H1 (cell line): ENCODE data around the gene FEV. TPM values are rescaled to one million over a fixed set of nuclear protein-coding genes. Genes with fewer than 3 reads are reported as not detected.

Experiments used
- CTCF ChIA-PET: fragments of 300-600 bp; sonication (Branson Sonifier 250); formaldehyde crosslinking; loops from one replicate; lab custom pipeline; 2021; ENCODE audit not compliant: partially characterized antibody; lab: Charles Lee
- POLR2A ChIA-PET: fragments of 300-600 bp; sonication (Branson Sonifier 250); formaldehyde crosslinking; loops from one replicate; lab custom pipeline; 2021; ENCODE audit warnings: inconsistent platforms; ENCODE audit not compliant: partially characterized antibody; lab: Charles Lee
- DNase-seq, 2 experiments: peaks; one replicate each; pipeline versions ENCODE4 v3.0.0 to v3.0.0-alpha.2; 2010 to 2022; ENCODE audit warnings: low spot score in 2 of 2, low read depth in 1 of 2, mixed read lengths in 1 of 2
- FAIRE-seq: peaks from 2 replicates; lab custom pipeline; 2011; peaks lifted over from hg19 to GRCh38; lab: Jason Lieb, UNC
- H2AFZ ChIP-seq: 2 replicates; pipeline ENCODE4 v1.8.1; 2012; ENCODE audit warnings: low read length, inconsistent platforms
- H2AK5ac ChIP-seq: 2 replicates; pipeline ENCODE4 v1.6.1; 2013; ENCODE audit warnings: low read depth, low read length
- H2BK120ac ChIP-seq: replicated peaks from 2 replicates; pipeline ENCODE3; 2013; ENCODE audit warnings: low read depth, low read length, inconsistent platforms
- H2BK12ac ChIP-seq: 2 replicates; pipeline ENCODE4 v1.6.1; 2013; ENCODE audit warnings: low read depth, low read length
- H2BK15ac ChIP-seq: 2 replicates; pipeline ENCODE4 v1.6.1; 2013; ENCODE audit warnings: low read length
- H2BK20ac ChIP-seq: 2 replicates; pipeline ENCODE4 v1.6.1; 2013; ENCODE audit warnings: low read length
- H2BK5ac ChIP-seq: 2 replicates; pipeline ENCODE4 v1.6.1; 2013; ENCODE audit warnings: low read depth, low read length
- H3K14ac ChIP-seq: 2 replicates; pipeline ENCODE4 v1.6.1; 2013; ENCODE audit warnings: inconsistent platforms; ENCODE audit not compliant: insufficient read length
- H3K18ac ChIP-seq: 2 replicates; pipeline ENCODE4 v1.6.1; 2013; ENCODE audit warnings: low read length; ENCODE audit errors: extremely low read depth
- H3K23ac ChIP-seq: 2 replicates; pipeline ENCODE4 v1.6.1; 2013; ENCODE audit warnings: inconsistent platforms; ENCODE audit not compliant: insufficient read length
- H3K23me2 ChIP-seq: 2 replicates; pipeline ENCODE4 v1.6.1; 2013; ENCODE audit warnings: low read depth, low read length
- H3K27ac ChIP-seq: 2 replicates; pipeline ENCODE4 v1.6.1; 2011; ENCODE audit warnings: low read depth, low read length, inconsistent platforms
- H3K27me3 ChIP-seq, 4 experiments: replicated peaks in 1 of 4; 1 replicate in 1 of 4; 2 replicates in 3 of 4; pipeline versions ENCODE4 v1.6.1 to v1.8.1; 2011 to 2013; ENCODE audit warnings: low read length in 3 of 4, mild to moderate bottlenecking in 3 of 4, inconsistent platforms in 2 of 4, mixed read lengths in 2 of 4, moderate library complexity in 1 of 4; ENCODE audit not compliant: control insufficient read depth in 3 of 4, insufficient read depth in 3 of 4; ENCODE audit errors: extremely low read depth in 1 of 4
- H3K36me3 ChIP-seq, 4 experiments: 2 replicates each; pipeline versions ENCODE4 v1.6.1 to v1.8.1; 2011 to 2013; ENCODE audit warnings: mild to moderate bottlenecking in 4 of 4, low read length in 3 of 4, moderate library complexity in 2 of 4, control low read depth in 1 of 4, inconsistent platforms in 1 of 4; ENCODE audit not compliant: insufficient read depth in 4 of 4, control insufficient read depth in 2 of 4
- H3K4ac ChIP-seq: replicated peaks from 2 replicates; pipeline ENCODE3; 2013; ENCODE audit warnings: low read length, low read depth, mixed read lengths, inconsistent platforms; ENCODE audit not compliant: insufficient read length
- H3K4me1 ChIP-seq, 4 experiments: replicated peaks in 1 of 4; 1 replicate in 1 of 4; 2 replicates in 3 of 4; pipeline versions ENCODE4 v1.6.1 to v1.8.1; 2011 to 2013; ENCODE audit warnings: low read length in 3 of 4, inconsistent platforms in 2 of 4, mixed read lengths in 1 of 4; ENCODE audit not compliant: insufficient read depth in 4 of 4, control insufficient read depth in 3 of 4
- H3K4me2 ChIP-seq, 2 experiments: 2 replicates each; pipeline versions ENCODE4 v1.6.1 to v1.8.1; 2011 to 2013; ENCODE audit warnings: low read depth in 2 of 2, low read length in 2 of 2, control low read depth in 1 of 2, inconsistent platforms in 1 of 2, mild to moderate bottlenecking in 1 of 2; ENCODE audit not compliant: insufficient read depth in 1 of 2
- H3K4me3 ChIP-seq, 4 experiments: fragments of 200-600, 300-600 bp in 1 of 4; sonication (generic), shearing (Covaris generic), sonication (Bioruptor Twin) in 1 of 4; 2 replicates each; pipeline versions ENCODE4 v1.5.1 to v1.8.1; 2011 to 2016; ENCODE audit warnings: low read length in 4 of 4, low read depth in 3 of 4, control low read depth in 2 of 4, inconsistent platforms in 2 of 4, mild to moderate bottlenecking in 2 of 4, mixed read lengths in 1 of 4, moderate library complexity in 1 of 4; ENCODE audit not compliant: insufficient read depth in 2 of 4; ENCODE audit errors: extremely low read depth in 1 of 4
- H3K56ac ChIP-seq: replicated peaks from 2 replicates; pipeline ENCODE3; 2013; ENCODE audit warnings: low read depth, mild to moderate bottlenecking, mixed read lengths, low read length, inconsistent platforms; ENCODE audit not compliant: insufficient read length
- H3K79me1 ChIP-seq: 2 replicates; pipeline ENCODE4 v1.6.1; 2013; ENCODE audit warnings: low read depth, low read length, control low read depth
- H3K79me2 ChIP-seq, 2 experiments: 2 replicates each; pipeline versions ENCODE4 v1.6.1 to v1.8.1; 2012 to 2013; ENCODE audit warnings: low read length in 2 of 2, mild to moderate bottlenecking in 2 of 2, inconsistent platforms in 1 of 2; ENCODE audit not compliant: insufficient read depth in 2 of 2, control insufficient read depth in 1 of 2
- H3K9ac ChIP-seq, 4 experiments: replicated peaks in 1 of 4; 1 replicate in 1 of 4; 2 replicates in 3 of 4; pipeline versions ENCODE4 v1.6.1 to v1.8.1; 2011 to 2013; ENCODE audit warnings: low read depth in 3 of 4, low read length in 3 of 4, control low read depth in 2 of 4, mild to moderate bottlenecking in 2 of 4, moderate library complexity in 2 of 4, inconsistent platforms in 1 of 4; ENCODE audit errors: extremely low read depth in 1 of 4
- H3K9me3 ChIP-seq, 2 experiments: 2 replicates each; pipeline versions ENCODE4 v1.6.1 to v1.8.1; 2012 to 2013; ENCODE audit warnings: mild to moderate bottlenecking in 2 of 2, moderate library complexity in 2 of 2, control low read depth in 1 of 2, inconsistent platforms in 1 of 2, low read depth in 1 of 2, low read length in 1 of 2, mixed read lengths in 1 of 2; ENCODE audit not compliant: insufficient read depth in 2 of 2
- H4K20me1 ChIP-seq, 2 experiments: replicated peaks in 1 of 2; 2 replicates each; pipeline versions ENCODE3 to v1.8.1; 2011 to 2013; ENCODE audit warnings: inconsistent platforms in 2 of 2, low read length in 2 of 2, mild to moderate bottlenecking in 1 of 2; ENCODE audit not compliant: insufficient read depth in 2 of 2, control insufficient read depth in 1 of 2
- H4K5ac ChIP-seq: 2 replicates; pipeline ENCODE4 v1.6.1; 2013; ENCODE audit warnings: low read length, low read depth, mixed read lengths, inconsistent platforms; ENCODE audit not compliant: insufficient read length
- H4K8ac ChIP-seq: 2 replicates; pipeline ENCODE4 v1.8.0; 2013; ENCODE audit warnings: mild to moderate bottlenecking, moderate library complexity, low read length, inconsistent platforms; ENCODE audit not compliant: insufficient read depth; ENCODE audit errors: extremely low read depth
- H4K91ac ChIP-seq: replicated peaks from 2 replicates; pipeline ENCODE3; 2013; ENCODE audit warnings: low read length, mixed read lengths, inconsistent platforms; ENCODE audit not compliant: insufficient read length
- EP300 ChIP-seq, 2 experiments: IDR thresholded peaks; 1 replicate in 1 of 2; 2 replicates in 1 of 2; pipeline ENCODE4 v1.6.1; 2011 to 2012; ENCODE audit warnings: low read depth in 2 of 2, low read length in 2 of 2, mild to moderate bottlenecking in 2 of 2, borderline replicate concordance in 1 of 2, inconsistent platforms in 1 of 2, moderate library complexity in 1 of 2
- JUN ChIP-seq: IDR thresholded peaks from 2 replicates; pipeline ENCODE4 v1.6.1; 2011; ENCODE audit warnings: low read depth, mild to moderate bottlenecking, improper control_type of control experiment, low read length
- JUND ChIP-seq: IDR thresholded peaks from 2 replicates; pipeline ENCODE4 v1.6.1; 2011; ENCODE audit warnings: mild to moderate bottlenecking, improper control_type of control experiment, low read length
- KDM1A ChIP-seq: fragments of 200-600, 300-600 bp; sonication (generic); IDR thresholded peaks from 2 replicates; pipeline ENCODE4 v1.7.1; 2016; ENCODE audit warnings: mild to moderate bottlenecking, low read length, borderline replicate concordance
- KDM4A ChIP-seq: IDR thresholded peaks from one replicate; pipeline ENCODE4 v1.7.1; 2012; ENCODE audit warnings: low read depth, mild to moderate bottlenecking, moderate library complexity, low read length, inconsistent platforms; ENCODE audit not compliant: severe bottlenecking
- SP1 ChIP-seq: IDR thresholded peaks from 2 replicates; pipeline ENCODE4 v1.6.1; 2011; ENCODE audit warnings: low read depth, low read length
- SP4 ChIP-seq: IDR thresholded peaks from 2 replicates; pipeline ENCODE4 v1.6.1; 2012; ENCODE audit warnings: low read length, inconsistent platforms
- TBP ChIP-seq: IDR thresholded peaks from 2 replicates; pipeline ENCODE4 v1.6.1; 2011; ENCODE audit warnings: low read depth, low read length, improper control_type of control experiment
- TEAD4 ChIP-seq: IDR thresholded peaks from 2 replicates; pipeline ENCODE4 v1.6.1; 2012; ENCODE audit warnings: low read depth, low read length, inconsistent platforms, mixed read lengths
- WGBS, 2 experiments: shearing (Covaris generic) in 1 of 2; methylation state at CpG; one replicate each; pipeline versions ENCODE4 v1.1.6 to v1.1.7; 2013 to 2015; ENCODE audit warnings: low lambda C conversion rate in 2 of 2, mixed read lengths in 2 of 2, inconsistent platforms in 1 of 2, low coverage in 1 of 2, missing lambda C conversion rate in 1 of 2; ENCODE audit not compliant: insufficient replicate concordance in 2 of 2, insufficient coverage in 1 of 2, insufficient read length in 1 of 2; ENCODE audit errors: extremely low coverage in 1 of 2, missing lambda C conversion rate in 1 of 2; 5-methylcytosine and 5-hydroxymethylcytosine counted together
- polyA plus RNA-seq, 7 experiments: library from polyadenylated mRNA; depleted of rRNA in 3 of 7; stranded (reverse) in 5 of 7; unstranded in 2 of 7; fragments of >200 nt in 5 of 7; fragments of 200-250 nt in 2 of 7; gene quantifications; 1 replicate in 5 of 7; 2 replicates in 1 of 7; 4 replicates in 1 of 7; pipeline versions ENCODE4 v1.2.1 to v1.2.3, GENCODE V29; 2011 to 2013; ENCODE audit warnings: missing spikeins in 2 of 7, mixed read lengths in 2 of 7
- total RNA-seq: library from RNA; stranded (reverse); fragmentation: NEBNext Ultra II Directional; extraction: Animal tissue kit (Norgen Biotek cat#: 25700); gene quantifications from 2 replicates; pipeline ENCODE4 v1.2.1, GENCODE V29; 2021
- TF ChIP-seq, protein P1 (sequence below): IDR thresholded peaks from 2 replicates; pipeline ENCODE4 v1.6.1; 2012; ENCODE audit warnings: low read length, inconsistent platforms

The FEV gene
- total and polyA plus RNA-seq, 2 of the 8 experiments (the other 6 are each of a cell fraction or from before 2014, with no cell fraction given): not detected

DNA sequence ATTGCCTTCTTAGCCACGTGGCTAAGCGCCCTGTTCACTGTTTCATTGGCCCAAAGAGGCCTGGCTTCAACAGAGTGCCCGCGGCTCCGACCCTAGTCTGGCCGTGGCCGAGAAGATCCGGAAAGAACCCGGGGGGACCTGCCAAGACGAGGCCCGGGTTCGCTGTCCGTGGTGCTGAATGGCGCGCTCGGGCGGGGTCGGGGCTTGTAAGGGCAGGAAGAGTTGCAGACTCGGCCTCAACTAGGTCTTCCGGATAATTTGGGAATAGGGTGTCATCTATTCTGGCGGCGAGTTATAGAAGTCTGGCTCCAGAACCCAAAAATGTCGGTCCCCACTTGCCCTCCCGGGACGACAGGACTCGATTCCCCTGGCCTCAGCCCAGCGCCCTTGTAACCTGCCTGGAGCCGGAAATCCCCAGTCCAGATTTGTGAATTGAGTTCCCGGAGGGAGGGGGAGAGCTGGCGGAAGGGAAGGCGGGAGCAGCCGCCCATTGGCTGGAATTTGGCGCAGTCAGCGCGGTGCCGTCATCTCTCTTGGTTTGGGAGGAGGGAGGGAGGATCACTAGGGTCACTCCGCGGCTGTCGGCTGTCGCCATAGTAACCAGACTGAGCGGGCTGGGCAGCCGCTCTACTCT, 22.0 kb downstream of the FEV start:
- no peak overlapping the region for H4K8ac ChIP-seq
- H3K9me3 ChIP-seq: peaks cover 0 to 2% of the 10 kb centered on the region in 2 experiments; a peak in 1 of 4 replicates
- peak overlapping the region; percentile 84 to 86 for H3K4me2 ChIP-seq
- H3K4me1 ChIP-seq: peaks cover 15 to 33% (median 20%) of the 10 kb centered on the region in 4 experiments
- peaks cover 0 to 15% (median 0%) of the 10 kb centered on the region in 4 experiments; a peak in 1 of 8 replicates for H3K36me3 ChIP-seq
- peaks cover 2 to 12% of the 10 kb centered on the region in 2 experiments for H4K20me1 ChIP-seq
- no peak overlapping the region for H3K23ac ChIP-seq
- H3K79me1 ChIP-seq: no peaks in the 10 kb centered on the region
- H2BK12ac ChIP-seq: no peak overlapping the region
- H2AFZ ChIP-seq: no peak overlapping the region
- peaks cover 12% of the 10 kb centered on the region for H3K23me2 ChIP-seq
- H3K18ac ChIP-seq: no peak overlapping the region
- no peak overlapping the region for H2BK20ac ChIP-seq
- no peak overlapping the region for H2BK120ac ChIP-seq
- peak overlapping the region; percentile 53 to 66 (median 58) for H3K4me3 ChIP-seq
- ChIA-PET CTCF (interaction anchor here (0.9 to 3.7 kb wide), 8 partner anchors 12 to 122 kb away, joined by 3 to 28 read pairs (median 4); no protein-coding TSS in a partner anchor), POLR2A (interaction anchor here (1.0 to 1.1 kb wide), 3 partner anchors 16 to 55 kb away, joined by 3 to 9 read pairs (median 3); no protein-coding TSS in a partner anchor)
- DNase-seq: peak; percentile 91 to 99
- no peak overlapping the region for H3K14ac ChIP-seq
- no peak overlapping the region for H4K91ac ChIP-seq
- H2BK5ac ChIP-seq: no peak overlapping the region
- no peak overlapping the region for H4K5ac ChIP-seq
- no peak overlapping the region; the same call in 1 of the 2 replicates for H2AK5ac ChIP-seq
- H3K27ac ChIP-seq: no peak overlapping the region
- no peak overlapping the region for H3K56ac ChIP-seq
- no peak overlapping the region; a peak in 2 of 7 replicates for H3K9ac ChIP-seq
- H3K79me2 ChIP-seq: no peaks in the 10 kb centered on the region
- FAIRE-seq: peak; percentile 98
- no peak overlapping the region for H3K4ac ChIP-seq
- no peak overlapping the region for H2BK15ac ChIP-seq
- 2% methylated on average over 42 of the region's 42 CpGs; no CpG with 5 or more reads in 1 of the 2 experiments for WGBS, 2 experiments
- H3K27me3 ChIP-seq: peaks cover 31 to 45% (median 44%) of the 10 kb centered on the region in 4 experiments
- TF ChIP-seq JUND (peak; percentile 70), KDM1A (0 out of 2 replicates have a peak, but pooled peaks have one; percentile 33), KDM4A (peak; percentile 60), SP1 (no peak), TEAD4 (peak; percentile 79), TBP (no peak), JUN (no peak; the same call in 1 of the 2 replicates), EP300 (IDR thresholded peaks at IDR 0.05; ENCODE audit: borderline replicate concordance in 1 of 2, low read depth in 2 of 2, low read length in 2 of 2) (peak in 1 of 2 experiments; percentile 61; a peak in 2 of 3 replicates), SP4 (no peak)
- TF ChIP-seq, protein P1, sequence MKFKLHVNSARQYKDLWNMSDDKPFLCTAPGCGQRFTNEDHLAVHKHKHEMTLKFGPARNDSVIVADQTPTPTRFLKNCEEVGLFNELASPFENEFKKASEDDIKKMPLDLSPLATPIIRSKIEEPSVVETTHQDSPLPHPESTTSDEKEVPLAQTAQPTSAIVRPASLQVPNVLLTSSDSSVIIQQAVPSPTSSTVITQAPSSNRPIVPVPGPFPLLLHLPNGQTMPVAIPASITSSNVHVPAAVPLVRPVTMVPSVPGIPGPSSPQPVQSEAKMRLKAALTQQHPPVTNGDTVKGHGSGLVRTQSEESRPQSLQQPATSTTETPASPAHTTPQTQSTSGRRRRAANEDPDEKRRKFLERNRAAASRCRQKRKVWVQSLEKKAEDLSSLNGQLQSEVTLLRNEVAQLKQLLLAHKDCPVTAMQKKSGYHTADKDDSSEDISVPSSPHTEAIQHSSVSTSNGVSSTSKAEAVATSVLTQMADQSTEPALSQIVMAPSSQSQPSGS: peak; percentile 94
